Measurements from ENCODE around the gene NLRX1.
A peak's percentile ranks its signal among the peaks of the same experiment; 100 is the strongest.
"Not testable (repeated sequence)": the region's sequence is repeated elsewhere in the genome, so short reads cannot be mapped to it uniquely, and the experiment has no call there.

Gene NLRX1

DNA sequence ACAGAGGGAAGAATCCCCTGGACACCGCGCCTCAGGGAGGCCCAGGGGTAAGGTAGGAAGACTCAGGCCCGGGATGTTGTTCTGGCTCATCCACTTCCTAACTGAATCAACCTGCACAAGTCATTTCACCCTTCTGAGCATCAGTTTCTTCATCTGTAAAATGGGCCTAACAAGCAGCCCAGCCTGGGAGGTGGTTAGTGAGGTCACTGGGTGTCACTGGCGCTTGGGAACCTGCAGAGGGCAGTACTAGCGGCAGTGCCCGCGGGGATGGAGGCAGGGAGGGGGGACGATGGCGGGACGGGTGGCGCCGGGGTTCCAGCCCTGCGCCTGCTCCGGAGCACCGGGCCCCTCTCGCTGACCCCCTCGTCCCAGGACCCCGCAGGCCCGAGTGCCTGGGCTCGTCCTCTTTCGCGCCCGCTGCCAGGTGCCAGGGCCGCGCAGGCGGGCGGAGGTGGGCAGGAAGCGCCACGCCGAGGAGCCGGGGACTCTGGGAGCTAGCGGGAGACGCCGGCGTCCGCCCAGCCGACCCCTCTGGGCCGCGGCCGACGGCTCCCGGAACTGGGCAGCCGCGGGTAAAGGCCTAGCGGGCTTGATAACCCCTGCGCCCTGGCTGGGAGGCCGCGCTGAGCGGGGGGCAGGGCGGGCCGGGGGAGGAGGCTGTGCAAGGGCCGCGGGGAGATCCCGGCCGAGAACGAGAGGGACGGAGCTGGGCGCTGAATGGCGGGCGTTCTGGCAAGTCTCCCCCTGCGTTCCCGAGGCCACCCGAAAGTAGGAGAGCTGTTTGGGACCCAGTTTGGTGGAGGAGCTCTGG is at the start of gene NLRX1:
TSS of gene NLRX1 (plus strand) at position 255 of the 811 bp plus-strand sequence. CDS start 2,679 bp downstream, outside the sequence.
- DNase-seq: peak; percentile 83

DNA sequence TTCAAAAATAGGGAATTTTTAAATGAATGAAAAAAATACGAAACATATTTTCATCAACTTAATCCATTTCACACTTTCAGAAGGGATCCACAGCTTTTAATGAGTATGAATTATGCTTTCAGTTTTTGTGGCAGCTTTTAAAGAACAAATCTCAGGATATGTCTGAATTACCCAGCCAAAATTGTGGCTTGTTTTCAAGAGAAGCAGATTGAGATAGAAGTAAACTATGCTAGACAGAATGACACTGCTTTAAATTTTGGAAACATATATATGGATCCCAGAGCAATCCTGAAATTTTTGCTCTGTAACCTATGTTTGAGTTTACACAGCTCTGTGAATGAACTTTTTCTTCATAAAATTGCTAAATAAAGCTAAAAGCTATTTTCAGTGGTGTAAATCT is 49.6 kb upstream of the NLRX1 start:
- no peak for DNase-seq

DNA sequence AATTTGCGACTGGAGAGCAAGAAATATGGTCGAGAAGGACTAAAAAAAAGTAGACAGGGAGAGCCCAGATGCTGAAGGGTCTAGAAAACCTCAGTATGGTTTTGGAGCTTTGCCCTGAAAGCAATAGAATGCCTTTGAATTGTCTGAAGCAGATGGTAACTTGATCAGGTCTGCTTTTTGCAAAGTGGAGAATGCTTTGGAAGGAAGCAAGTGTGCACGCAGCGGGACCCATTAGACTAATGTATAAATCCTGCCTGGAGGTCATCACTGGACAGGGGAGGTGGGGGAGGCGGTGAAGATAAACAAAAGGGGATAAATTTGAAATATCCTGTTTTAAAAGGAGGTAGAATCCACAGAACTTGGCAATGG is 47.9 kb upstream of the NLRX1 start:
- DNase-seq: no peak

DNA sequence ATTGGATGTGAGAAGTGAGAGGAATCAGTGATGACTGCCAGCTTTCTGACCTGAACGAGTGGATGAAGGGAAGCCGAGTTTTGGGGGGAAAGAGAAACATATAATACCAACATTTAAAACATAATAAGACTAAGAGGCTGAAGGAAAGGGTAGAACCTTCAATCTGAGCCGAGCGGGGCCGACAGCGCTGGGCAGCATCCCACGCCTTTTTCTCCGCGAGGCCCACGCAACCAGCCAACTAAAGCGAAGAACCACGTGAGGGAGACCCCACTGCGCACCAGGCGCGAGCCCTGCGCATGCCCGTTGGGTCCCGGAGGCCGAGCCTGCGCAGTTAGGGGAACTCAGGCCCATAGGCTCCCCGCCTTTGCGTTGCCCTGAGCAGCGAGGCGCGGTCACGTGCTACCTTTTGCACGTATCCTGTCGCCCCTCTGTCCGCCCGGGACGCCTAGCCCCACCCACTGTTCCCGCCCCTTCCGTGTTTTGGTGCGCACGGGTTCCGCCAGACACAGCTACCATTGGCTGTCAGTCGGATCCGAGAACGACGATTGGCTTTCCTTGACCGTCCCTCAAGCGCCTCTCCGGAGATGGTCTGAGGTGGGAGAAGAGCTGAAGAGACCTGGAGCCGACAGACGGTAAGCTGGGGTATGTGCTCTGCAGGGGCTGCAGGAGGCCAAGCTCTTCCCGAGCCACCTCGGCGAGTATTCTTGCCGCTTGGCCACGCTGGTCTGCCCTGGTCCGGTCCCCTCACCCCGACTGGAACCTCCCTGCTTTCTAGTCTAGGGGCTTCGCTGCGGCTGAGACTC is 47.3 kb upstream of the NLRX1 start, which contains the start of gene HINFP:
TSS of gene HINFP (plus strand) at position 573 of the 803 bp plus-strand sequence. CDS start 5,365 bp downstream, outside the sequence.
- peak; percentile 100 for DNase-seq

DNA sequence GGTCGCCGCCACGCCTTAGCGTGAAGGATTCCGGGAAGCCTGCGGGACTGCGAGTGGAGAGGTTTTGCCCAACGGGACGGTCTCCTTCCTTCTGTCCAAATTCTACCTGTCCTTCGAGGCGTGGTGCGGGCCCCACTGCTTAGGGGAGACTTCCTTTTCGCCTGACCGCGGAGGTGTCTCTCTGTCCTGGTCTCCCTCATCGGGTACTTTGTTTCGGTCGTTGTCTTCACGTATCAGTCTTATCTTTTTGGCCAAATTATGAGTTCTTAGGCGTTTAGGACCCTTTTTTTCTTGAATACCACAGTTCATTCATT is 46.8 kb upstream of the NLRX1 start:
- DNase-seq: no peak

DNA sequence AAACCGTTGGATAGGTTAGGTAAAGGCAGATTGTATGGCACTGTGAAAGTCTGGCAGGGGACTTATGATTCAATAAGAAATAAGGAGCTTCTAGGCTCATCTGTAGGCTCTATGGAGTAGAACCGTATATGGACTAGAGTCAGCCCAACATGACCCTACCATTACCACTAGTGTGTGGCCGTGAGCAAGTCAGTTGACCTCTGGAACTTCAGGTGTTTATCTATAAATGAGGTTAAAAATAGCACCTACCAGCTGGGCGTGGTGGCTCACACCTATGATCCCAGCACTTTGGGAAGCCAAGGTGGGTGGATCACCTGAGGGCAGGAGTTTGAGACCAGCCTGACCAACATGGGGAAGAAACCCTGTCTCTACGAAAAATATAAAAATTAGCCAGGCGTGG is 42.7 kb upstream of the NLRX1 start:
- DNase-seq: no peak

GRCh38 chr11:119126675-119127268 is 41.8 kb upstream of the NLRX1 start:
- DNase-seq: no peak

GRCh38 chr11:119130662-119131061 is 37.9 kb upstream of the NLRX1 start:
- no peak for DNase-seq

DNA sequence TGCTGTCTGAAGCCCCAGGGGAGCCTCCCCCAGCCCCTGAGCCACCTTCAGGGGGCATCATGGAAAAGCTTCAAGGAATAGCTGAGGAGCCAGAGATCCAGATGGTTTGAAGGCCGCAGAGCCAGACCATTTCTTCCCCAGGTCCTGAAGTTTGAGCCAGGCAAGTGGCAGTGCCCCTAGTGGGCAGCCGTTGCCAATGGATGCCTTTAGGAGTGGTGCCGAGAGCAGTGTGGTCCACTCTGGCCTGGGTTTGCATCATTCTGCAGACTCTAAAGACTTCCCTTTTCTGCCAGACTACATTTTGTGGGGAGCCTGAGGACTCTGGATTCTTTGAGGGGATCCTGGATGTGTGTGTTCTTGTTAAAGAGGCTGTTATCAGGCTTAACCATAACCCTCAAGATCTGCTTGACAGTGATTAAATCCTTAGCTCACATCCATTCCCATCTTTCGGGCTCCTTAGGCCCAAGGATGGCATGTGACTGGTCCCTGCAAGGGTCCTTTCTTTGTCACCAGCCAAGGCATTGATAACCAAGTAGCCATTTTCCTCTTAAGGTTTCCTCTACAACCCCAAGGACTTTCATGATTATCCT is 34.0 kb upstream of the NLRX1 start:
- no peak for DNase-seq

GRCh38 chr11:119139276-119139675 is 29.2 kb upstream of the NLRX1 start:
- not testable (repeated sequence) for DNase-seq

GRCh38 chr11:119144825-119145486 is 23.6 kb upstream of the NLRX1 start:
- DNase-seq: peak; percentile 28

GRCh38 chr11:119145551-119145950 is 23.0 kb upstream of the NLRX1 start:
- no peak for DNase-seq

DNA sequence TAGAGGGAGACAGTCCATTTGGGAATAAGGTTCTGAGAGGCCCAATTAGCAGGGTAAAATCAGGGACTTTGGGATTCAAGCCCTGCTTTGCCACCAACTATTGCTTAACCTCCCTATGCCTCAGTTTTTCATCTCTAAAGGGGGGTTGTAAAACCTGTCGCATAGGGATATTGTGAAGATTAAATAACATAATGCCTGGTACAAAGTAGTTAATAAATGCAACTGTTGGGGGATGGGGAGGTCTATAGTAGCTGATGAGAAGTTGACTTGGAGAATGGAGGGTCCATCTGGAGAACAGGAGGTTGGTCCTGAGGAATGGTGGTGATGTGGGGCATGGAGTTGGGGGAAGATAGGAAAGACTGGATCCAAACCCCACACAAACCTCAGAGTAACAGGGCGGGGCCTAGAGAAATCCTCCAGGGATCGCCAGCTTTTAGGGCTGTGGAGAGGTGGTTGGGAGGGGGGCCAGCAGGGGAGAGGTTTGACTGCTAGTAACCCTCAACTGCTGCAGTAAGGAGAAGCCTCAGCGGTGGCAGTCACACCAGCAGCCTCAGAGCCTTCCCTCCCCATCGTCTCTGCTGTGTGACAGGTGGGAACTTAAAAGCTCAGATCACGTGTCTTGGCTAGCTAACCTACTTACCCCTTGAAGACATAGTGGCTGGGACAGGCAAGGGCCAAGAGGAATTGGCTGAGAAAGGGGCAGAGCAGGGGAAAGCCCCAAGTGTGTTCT is 20.8 kb upstream of the NLRX1 start:
- no peak for DNase-seq

- no peak for DNase-seq
Observed at GRCh38 chr11:119148720-119149017, 19.9 kb upstream of the NLRX1 start.

GRCh38 chr11:119149018-119149785 is 19.3 kb upstream of the NLRX1 start, which contains the start of gene ABCG4:
TSS of gene ABCG4 (plus strand) at chr11:119149052. CDS start at chr11:119149966, 914 bp downstream.
- peak; percentile 36 for DNase-seq

- no peak for DNase-seq
Observed at GRCh38 chr11:119149786-119150275, 18.7 kb upstream of the NLRX1 start.

DNA sequence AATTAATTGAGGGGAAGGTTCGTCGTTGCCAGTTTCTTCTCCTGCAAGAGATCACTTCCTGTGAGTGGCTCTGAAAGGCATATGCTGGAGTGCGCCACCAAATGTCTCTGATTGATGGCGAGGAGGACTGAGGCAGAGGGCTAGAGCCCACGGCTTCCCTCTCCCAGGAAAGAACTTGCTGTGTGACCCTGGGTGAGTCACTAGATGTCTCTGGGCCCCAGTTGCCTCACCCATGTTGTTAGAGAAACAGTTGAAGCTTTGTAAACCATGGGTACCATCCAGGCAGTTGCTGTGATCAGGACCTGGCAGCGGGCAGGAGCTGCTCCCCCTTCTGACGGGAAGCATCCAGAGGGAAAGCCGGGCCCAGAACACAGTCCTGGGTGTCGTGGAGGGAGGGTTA is 16.5 kb upstream of the NLRX1 start:
- no peak for DNase-seq

DNA sequence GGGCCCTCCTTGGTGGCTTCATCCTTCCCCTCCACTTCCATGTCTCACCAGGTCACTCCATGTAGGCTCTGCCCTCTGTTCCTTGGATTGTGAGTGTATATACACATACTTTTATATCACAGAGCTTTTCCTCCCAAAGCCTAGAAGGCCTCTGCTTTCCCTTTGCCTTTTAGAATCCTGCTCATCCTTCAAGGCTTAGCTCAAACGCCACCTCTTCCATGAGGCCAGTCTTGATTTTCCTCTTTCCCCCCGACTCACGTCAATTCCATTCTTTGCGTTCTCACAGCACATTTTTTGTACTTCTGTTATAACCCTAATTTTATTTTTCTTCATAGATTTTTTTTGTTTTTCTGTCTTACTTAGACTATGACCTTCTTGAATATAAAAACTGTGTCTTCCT is 15.9 kb upstream of the NLRX1 start:
- DNase-seq: no peak

- DNase-seq: no peak
Observed at GRCh38 chr11:119153049-119153818, 15.3 kb upstream of the NLRX1 start.

DNA sequence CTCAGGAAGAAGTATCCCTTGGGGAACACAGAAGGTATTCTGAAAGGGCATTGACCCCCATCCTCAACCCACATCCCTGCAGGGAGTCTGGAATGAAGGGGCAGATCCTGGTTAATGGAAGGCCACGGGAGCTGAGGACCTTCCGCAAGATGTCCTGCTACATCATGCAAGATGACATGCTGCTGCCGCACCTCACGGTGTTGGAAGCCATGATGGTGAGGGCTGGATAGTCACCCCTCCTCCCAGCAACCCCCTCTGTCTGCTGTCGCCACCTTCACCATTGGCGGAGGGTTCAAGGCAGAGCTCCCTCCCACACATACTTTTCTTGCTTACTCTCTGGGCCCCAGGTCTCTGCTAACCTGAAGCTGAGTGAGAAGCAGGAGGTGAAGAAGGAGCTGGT is 14.3 kb upstream of the NLRX1 start:
- no peak for DNase-seq

All from activated naive CD4-positive, alpha-beta T cell treated with anti-CD3 and anti-CD28 coated beads, Interleukin-2, amount 50 U/mL, for 16 hours (primary cell).